ENCODE results near the gene SLC39A3. TPM values are rescaled to one million over a fixed set of nuclear protein-coding genes. Genes with fewer than 3 reads are reported as not detected.

The SLC39A3 gene
- total and polyA plus RNA-seq, 2 of the 8 experiments (the other 6 are each of a cell fraction or from before 2014, with no cell fraction given) = 33.0 to 52.9 TPM

- no peak overlapping the region for H4K91ac ChIP-seq (replicated peaks; ENCODE audit: insufficient read length, low read length)
- peaks cover 8 to 32% (median 17%) of the 10 kb centered on the region in 4 experiments for H3K36me3 ChIP-seq (ENCODE audit: control insufficient read depth in 2 of 4, insufficient read depth in 4 of 4, low read length in 3 of 4)
- H2BK20ac ChIP-seq (ENCODE audit: low read length) = no peak overlapping the region
- H2BK5ac ChIP-seq (ENCODE audit: low read depth, low read length) = no peak overlapping the region
- H3K18ac ChIP-seq (ENCODE audit: extremely low read depth, low read length) = no peak overlapping the region
- H2AFZ ChIP-seq (ENCODE audit: low read length) = no peak overlapping the region
- H3K79me1 ChIP-seq (ENCODE audit: low read depth, low read length) = peaks cover 10% of the 10 kb centered on the region
- no peak overlapping the region for H3K4me2 ChIP-seq (ENCODE audit: insufficient read depth in 1 of 2, low read depth in 2 of 2, low read length in 2 of 2)
- no peak overlapping the region for H3K14ac ChIP-seq (ENCODE audit: insufficient read length)
- H3K9me3 ChIP-seq (ENCODE audit: insufficient read depth in 2 of 2, low read depth in 1 of 2, low read length in 1 of 2) = no peaks in the 10 kb centered on the region
- H4K5ac ChIP-seq (ENCODE audit: insufficient read length, low read depth, low read length) = no peak overlapping the region
- H2BK15ac ChIP-seq (ENCODE audit: low read length) = no peak overlapping the region
- ChIA-PET POLR2A (ENCODE audit: partially characterized antibody) (interaction anchor here (1.7 kb wide), 1 partner anchor 9 kb away, joined by 5 read pairs; no protein-coding TSS in a partner anchor), CTCF (ENCODE audit: partially characterized antibody) (interaction anchor here (0.6 kb wide), 1 partner anchor 86 kb away, joined by 3 read pairs; no protein-coding TSS in a partner anchor)
- H3K4me1 ChIP-seq (replicated peaks in 1 of 4; ENCODE audit: control insufficient read depth in 3 of 4, insufficient read depth in 4 of 4, low read length in 3 of 4) = peaks cover 0 to 2% (median 0%) of the 10 kb centered on the region in 4 experiments; a peak in 2 of 7 replicates
- H3K23ac ChIP-seq (ENCODE audit: insufficient read length) = no peak overlapping the region
- H2BK120ac ChIP-seq (replicated peaks; ENCODE audit: low read depth, low read length) = no peak overlapping the region
- no peak for TF ChIP-seq EZH2 (IDR thresholded peaks at IDR 0.05; ENCODE audit: low read depth, low read length, severe bottlenecking)
- no peak for TF ChIP-seq HDAC2 (IDR thresholded peaks at IDR 0.05; ENCODE audit: borderline replicate concordance in 1 of 2, low read depth in 2 of 2, low read length in 2 of 2)
- TF ChIP-seq KDM4A (IDR thresholded peaks at IDR 0.05; ENCODE audit: low read depth, low read length, severe bottlenecking) = no peak
- no peak for TF ChIP-seq SIRT6 (IDR thresholded peaks at IDR 0.05; ENCODE audit: low read length)
- TF ChIP-seq, protein P1, sequence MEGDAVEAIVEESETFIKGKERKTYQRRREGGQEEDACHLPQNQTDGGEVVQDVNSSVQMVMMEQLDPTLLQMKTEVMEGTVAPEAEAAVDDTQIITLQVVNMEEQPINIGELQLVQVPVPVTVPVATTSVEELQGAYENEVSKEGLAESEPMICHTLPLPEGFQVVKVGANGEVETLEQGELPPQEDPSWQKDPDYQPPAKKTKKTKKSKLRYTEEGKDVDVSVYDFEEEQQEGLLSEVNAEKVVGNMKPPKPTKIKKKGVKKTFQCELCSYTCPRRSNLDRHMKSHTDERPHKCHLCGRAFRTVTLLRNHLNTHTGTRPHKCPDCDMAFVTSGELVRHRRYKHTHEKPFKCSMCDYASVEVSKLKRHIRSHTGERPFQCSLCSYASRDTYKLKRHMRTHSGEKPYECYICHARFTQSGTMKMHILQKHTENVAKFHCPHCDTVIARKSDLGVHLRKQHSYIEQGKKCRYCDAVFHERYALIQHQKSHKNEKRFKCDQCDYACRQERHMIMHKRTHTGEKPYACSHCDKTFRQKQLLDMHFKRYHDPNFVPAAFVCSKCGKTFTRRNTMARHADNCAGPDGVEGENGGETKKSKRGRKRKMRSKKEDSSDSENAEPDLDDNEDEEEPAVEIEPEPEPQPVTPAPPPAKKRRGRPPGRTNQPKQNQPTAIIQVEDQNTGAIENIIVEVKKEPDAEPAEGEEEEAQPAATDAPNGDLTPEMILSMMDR (IDR thresholded peaks at IDR 0.05; ENCODE audit: control extremely low read depth in 1 of 3, insufficient read depth in 1 of 3, low read depth in 1 of 3, low read length in 3 of 3) = no peak
- no peak for TF ChIP-seq E2F6 (IDR thresholded peaks at IDR 0.05)
- no peaks in the 10 kb centered on the region for H3K27me3 ChIP-seq (replicated peaks in 1 of 4; ENCODE audit: control insufficient read depth in 3 of 4, extremely low read depth in 1 of 4, insufficient read depth in 3 of 4, low read length in 3 of 4)
- H3K4ac ChIP-seq (replicated peaks; ENCODE audit: insufficient read length, low read depth, low read length) = no peak overlapping the region
- H4K20me1 ChIP-seq (replicated peaks in 1 of 2; ENCODE audit: control insufficient read depth in 1 of 2, insufficient read depth in 2 of 2, low read length in 2 of 2) = peaks cover 2 to 21% of the 10 kb centered on the region in 2 experiments
- no peak overlapping the region for H3K27ac ChIP-seq (ENCODE audit: low read depth, low read length)
- H4K8ac ChIP-seq (ENCODE audit: extremely low read depth, insufficient read depth, low read length) = no peak overlapping the region
- no peak overlapping the region for H3K56ac ChIP-seq (replicated peaks; ENCODE audit: insufficient read length, low read depth, low read length)
- 94% methylated on average over 5 of the region's 5 CpGs; no CpG with 5 or more reads in 1 of the 2 experiments for WGBS, 2 experiments (ENCODE audit: extremely low coverage in 1 of 2, insufficient coverage in 1 of 2, insufficient read length in 1 of 2, insufficient replicate concordance in 2 of 2, low coverage in 1 of 2, low lambda C conversion rate in 2 of 2, missing lambda C conversion rate in 1 of 2)
- peaks cover 6% of the 10 kb centered on the region; the same call in 1 of the 2 replicates for H3K23me2 ChIP-seq (ENCODE audit: low read depth, low read length)
- no peak overlapping the region for H2AK5ac ChIP-seq (ENCODE audit: low read depth, low read length)
- FAIRE-seq (no peak), DNase-seq (ENCODE audit: low read depth in 1 of 2, low spot score in 2 of 2) (no peak)
- peaks cover 7 to 44% of the 10 kb centered on the region in 2 experiments; a peak in 3 of 4 replicates for H3K79me2 ChIP-seq (ENCODE audit: control insufficient read depth in 1 of 2, insufficient read depth in 2 of 2, low read length in 2 of 2)
- H3K4me3 ChIP-seq (ENCODE audit: extremely low read depth in 1 of 4, insufficient read depth in 2 of 4, low read depth in 3 of 4, low read length in 4 of 4) = no peak overlapping the region
- no peak overlapping the region for H2BK12ac ChIP-seq (ENCODE audit: low read depth, low read length)
- no peak overlapping the region for H3K9ac ChIP-seq (replicated peaks in 1 of 4; ENCODE audit: extremely low read depth in 1 of 4, low read depth in 3 of 4, low read length in 3 of 4)
These were observed 48.4 kb upstream of the SLC39A3 start for GRCh38 chr19:2788237-2788636.

All from H1 (cell line).